RWPE1 (cell line): ENCODE measurements around the gene PA2G4.

Experiments
- CTCF ChIA-PET: fragments of 350-600 bp; sonication (Branson Sonifier 250); formaldehyde crosslinking; extraction: SDS; loops from one replicate; lab custom pipeline; 2021; lab: Yijun Ruan, JAX
- POLR2A ChIA-PET: fragments of 400-600 bp; formaldehyde crosslinking; extraction: SDS; loops from one replicate; lab custom pipeline; 2020; ENCODE audit warnings: antibody characterized with exemption; ENCODE audit not compliant: low non-redundant PET; lab: Yijun Ruan, JAX
- DNase-seq: peaks from one replicate; pipeline ENCODE4 v3.0.0; 2012; ENCODE audit warnings: low spot score
- H3K27ac ChIP-seq: fragments of 450-650 bp; 2 replicates; pipeline ENCODE4 v1.5.1; 2017
- TF ChIP-seq, protein P1 (sequence below): fragments of 450-650 bp; conservative IDR thresholded peaks from 2 replicates; pipeline ENCODE4 v1.5.1; 2017; ENCODE audit warnings: low read depth, mild to moderate bottlenecking

The PA2G4 gene

DNA sequence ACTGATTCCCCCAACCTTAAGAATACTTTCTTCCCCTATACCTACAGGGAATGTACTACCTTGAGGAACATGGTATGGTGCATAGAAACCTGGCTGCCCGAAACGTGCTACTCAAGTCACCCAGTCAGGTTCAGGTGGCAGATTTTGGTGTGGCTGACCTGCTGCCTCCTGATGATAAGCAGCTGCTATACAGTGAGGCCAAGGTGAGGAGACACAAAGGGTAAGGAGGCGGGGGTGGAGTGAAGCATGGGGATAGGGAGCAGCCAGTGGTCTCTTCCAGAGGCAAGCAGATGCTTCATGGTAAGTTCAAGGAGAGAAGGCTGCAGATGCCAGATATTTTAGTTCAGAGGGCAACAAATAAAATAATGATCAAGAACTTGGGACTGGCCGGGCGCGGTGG, 6.6 kb upstream of the PA2G4 start:
- H3K27ac ChIP-seq: no peak overlapping the region
- TF ChIP-seq, protein P1, sequence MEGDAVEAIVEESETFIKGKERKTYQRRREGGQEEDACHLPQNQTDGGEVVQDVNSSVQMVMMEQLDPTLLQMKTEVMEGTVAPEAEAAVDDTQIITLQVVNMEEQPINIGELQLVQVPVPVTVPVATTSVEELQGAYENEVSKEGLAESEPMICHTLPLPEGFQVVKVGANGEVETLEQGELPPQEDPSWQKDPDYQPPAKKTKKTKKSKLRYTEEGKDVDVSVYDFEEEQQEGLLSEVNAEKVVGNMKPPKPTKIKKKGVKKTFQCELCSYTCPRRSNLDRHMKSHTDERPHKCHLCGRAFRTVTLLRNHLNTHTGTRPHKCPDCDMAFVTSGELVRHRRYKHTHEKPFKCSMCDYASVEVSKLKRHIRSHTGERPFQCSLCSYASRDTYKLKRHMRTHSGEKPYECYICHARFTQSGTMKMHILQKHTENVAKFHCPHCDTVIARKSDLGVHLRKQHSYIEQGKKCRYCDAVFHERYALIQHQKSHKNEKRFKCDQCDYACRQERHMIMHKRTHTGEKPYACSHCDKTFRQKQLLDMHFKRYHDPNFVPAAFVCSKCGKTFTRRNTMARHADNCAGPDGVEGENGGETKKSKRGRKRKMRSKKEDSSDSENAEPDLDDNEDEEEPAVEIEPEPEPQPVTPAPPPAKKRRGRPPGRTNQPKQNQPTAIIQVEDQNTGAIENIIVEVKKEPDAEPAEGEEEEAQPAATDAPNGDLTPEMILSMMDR: no peak
- DNase-seq: no peak
- POLR2A ChIA-PET: no interaction called here
- CTCF ChIA-PET: no interaction called here

DNA sequence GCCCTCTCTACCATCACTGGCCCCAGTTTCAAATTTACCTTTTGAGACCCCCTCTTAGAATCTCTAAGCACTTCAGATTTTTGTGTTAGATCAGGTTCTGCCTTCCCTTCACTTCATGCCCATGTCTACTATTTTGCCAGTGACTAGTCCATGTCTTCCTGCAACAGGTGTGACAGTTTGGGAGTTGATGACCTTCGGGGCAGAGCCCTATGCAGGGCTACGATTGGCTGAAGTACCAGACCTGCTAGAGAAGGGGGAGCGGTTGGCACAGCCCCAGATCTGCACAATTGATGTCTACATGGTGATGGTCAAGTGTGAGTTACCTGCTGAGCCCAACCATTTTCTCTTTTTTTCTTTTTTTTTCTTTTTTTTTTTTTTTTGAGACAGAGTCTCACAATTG, 5.8 kb upstream of the PA2G4 start:
- POLR2A ChIA-PET: no interaction called here
- no peak for DNase-seq
- CTCF ChIA-PET: no interaction called here
- TF ChIP-seq, protein P1: no peak
- no peak overlapping the region for H3K27ac ChIP-seq

DNA sequence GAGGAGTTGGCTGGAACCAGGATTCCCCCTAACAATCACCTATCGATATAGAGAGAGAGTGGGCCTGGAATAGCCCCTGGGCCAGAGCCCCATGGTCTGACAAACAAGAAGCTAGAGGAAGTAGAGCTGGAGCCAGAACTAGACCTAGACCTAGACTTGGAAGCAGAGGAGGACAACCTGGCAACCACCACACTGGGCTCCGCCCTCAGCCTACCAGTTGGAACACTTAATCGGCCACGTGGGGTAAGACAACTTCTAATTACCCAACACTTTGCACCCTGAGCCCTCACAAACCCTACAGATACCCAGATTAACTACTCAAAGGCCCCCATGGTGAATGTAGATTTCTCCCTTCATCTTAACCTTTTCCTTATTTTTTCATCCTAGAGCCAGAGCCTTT, 4.6 kb upstream of the PA2G4 start:
- no peak overlapping the region for H3K27ac ChIP-seq
- CTCF ChIA-PET: no interaction called here
- POLR2A ChIA-PET: no interaction called here
- DNase-seq: no peak
- TF ChIP-seq, protein P1: no peak

DNA sequence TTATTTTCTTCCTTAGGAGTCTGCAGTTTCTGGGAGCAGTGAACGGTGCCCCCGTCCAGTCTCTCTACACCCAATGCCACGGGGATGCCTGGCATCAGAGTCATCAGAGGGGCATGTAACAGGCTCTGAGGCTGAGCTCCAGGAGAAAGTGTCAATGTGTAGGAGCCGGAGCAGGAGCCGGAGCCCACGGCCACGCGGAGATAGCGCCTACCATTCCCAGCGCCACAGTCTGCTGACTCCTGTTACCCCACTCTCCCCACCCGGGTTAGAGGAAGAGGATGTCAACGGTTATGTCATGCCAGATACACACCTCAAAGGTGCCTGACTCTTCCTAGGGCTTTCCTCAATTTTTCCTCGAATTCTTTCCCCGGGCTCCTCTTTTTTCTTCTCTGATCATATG, 3.3 kb upstream of the PA2G4 start:
- CTCF ChIA-PET: no interaction called here
- TF ChIP-seq, protein P1: no peak
- no peak overlapping the region for H3K27ac ChIP-seq
- no peak for DNase-seq
- POLR2A ChIA-PET: no interaction called here

DNA sequence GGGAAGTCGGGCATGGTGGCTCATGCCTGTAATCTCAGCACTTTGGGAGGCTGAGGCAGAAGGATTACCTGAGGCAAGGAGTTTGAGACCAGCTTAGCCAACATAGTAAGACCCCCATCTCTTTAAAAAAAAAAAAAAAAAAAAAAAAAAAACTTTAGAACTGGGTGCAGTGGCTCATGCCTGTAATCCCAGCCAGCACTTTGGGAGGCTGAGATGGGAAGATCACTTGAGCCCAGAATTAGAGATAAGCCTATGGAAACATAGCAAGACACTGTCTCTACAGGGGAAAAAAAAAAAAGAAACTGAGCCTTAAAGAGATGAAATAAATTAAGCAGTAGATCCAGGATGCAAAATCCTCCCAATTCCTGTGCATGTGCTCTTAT, 1.7 kb upstream of the PA2G4 start:
- CTCF ChIA-PET: interaction anchor here (0.6 kb wide), 1 partner anchor 11 kb away, joined by 4 read pairs; no protein-coding TSS in a partner anchor
- no peak for DNase-seq
- TF ChIP-seq, protein P1: no peak
- H3K27ac ChIP-seq: no peak overlapping the region
- POLR2A ChIA-PET: no interaction called here

DNA sequence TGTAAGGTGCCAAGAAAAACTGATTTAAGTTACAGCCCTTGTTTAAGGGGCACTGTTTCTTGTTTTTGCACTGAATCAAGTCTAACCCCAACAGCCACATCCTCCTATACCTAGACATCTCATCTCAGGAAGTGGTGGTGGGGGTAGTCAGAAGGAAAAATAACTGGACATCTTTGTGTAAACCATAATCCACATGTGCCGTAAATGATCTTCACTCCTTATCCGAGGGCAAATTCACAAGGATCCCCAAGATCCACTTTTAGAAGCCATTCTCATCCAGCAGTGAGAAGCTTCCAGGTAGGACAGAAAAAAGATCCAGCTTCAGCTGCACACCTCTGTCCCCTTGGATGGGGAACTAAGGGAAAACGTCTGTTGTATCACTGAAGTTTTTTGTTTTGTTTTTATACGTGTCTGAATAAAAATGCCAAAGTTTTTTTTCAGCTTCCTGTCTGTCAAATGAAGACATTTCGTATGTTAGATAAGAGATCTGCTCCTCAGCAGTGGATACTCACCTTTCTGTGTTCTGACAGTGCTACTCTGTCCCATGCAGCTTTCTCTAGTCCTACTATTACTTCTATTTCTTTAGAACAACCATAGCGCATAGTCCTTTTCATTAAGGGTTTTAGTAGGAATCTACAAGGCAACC, 1.2 kb upstream of the PA2G4 start:
- ChIA-PET CTCF (interaction anchor here (0.6 to 1.4 kb wide), 2 partner anchors 24 to 362 kb away, joined by 3 to 10 read pairs; no protein-coding TSS in a partner anchor), POLR2A (interaction anchor here (0.6 to 2.7 kb wide), 5 partner anchors 14 to 335 kb away, joined by 3 to 10 read pairs (median 5); partner anchors contain the start of gene ZC3H10)
- TF ChIP-seq, protein P1: no peak
- no peak overlapping the region for H3K27ac ChIP-seq
- no peak for DNase-seq
